GM21360 (cell line): ENCODE results near the gene LRRC3.

ENCODE experiments used
- ATAC-seq: cut with Tn5 transposase; IDR thresholded peaks from one replicate; pipeline ENCODE4 v1.9.1; 2021; ENCODE audit warnings: mild to moderate bottlenecking, moderate library complexity; ENCODE audit not compliant: unreplicated experiment

Gene LRRC3

GRCh38 chr21:44438531-44439210 lies 16.6 kb upstream of the LRRC3 start:
- no peak for ATAC-seq

GRCh38 chr21:44439211-44439600 lies 16.1 kb upstream of the LRRC3 start:
- no peak for ATAC-seq

- no peak for ATAC-seq
These were observed 14.9 kb upstream of the LRRC3 start for GRCh38 chr21:44440241-44441040.

GRCh38 chr21:44441041-44441400 lies 14.3 kb upstream of the LRRC3 start:
- no peak for ATAC-seq

GRCh38 chr21:44441581-44442265 lies 13.6 kb upstream of the LRRC3 start:
- ATAC-seq, result no peak

GRCh38 chr21:44442266-44443125 lies 12.8 kb upstream of the LRRC3 start:
- ATAC-seq, result no peak

- no peak for ATAC-seq
These were observed 11.9 kb upstream of the LRRC3 start for GRCh38 chr21:44443291-44443890.

- no peak for ATAC-seq
These were observed 11.4 kb upstream of the LRRC3 start for GRCh38 chr21:44443891-44444285.

- ATAC-seq, result no peak
These were observed 10.9 kb upstream of the LRRC3 start for GRCh38 chr21:44444286-44444931.

GRCh38 chr21:44445145-44445812 lies 10.0 kb upstream of the LRRC3 start:
- no peak for ATAC-seq

- ATAC-seq, result no peak
These were observed 6.6 kb upstream of the LRRC3 start for GRCh38 chr21:44448651-44449131.

GRCh38 chr21:44449473-44450363 lies 5.6 kb upstream of the LRRC3 start:
- ATAC-seq, result no peak

- ATAC-seq, result no peak
These were observed 4.9 kb upstream of the LRRC3 start for GRCh38 chr21:44450402-44450801.

- ATAC-seq, result no peak
These were observed 4.3 kb upstream of the LRRC3 start for GRCh38 chr21:44450999-44451398.

GRCh38 chr21:44453120-44453519 lies 2.2 kb upstream of the LRRC3 start:
- no peak for ATAC-seq

GRCh38 chr21:44454058-44454457 lies 1.3 kb upstream of the LRRC3 start:
- no peak for ATAC-seq

- ATAC-seq, result no peak
These were observed 359 bp downstream of the LRRC3 start for GRCh38 chr21:44455524-44456213.
